Glutamatergic neuron (in vitro differentiated cells): ENCODE data around the gene SELENBP1. TPM values are rescaled to one million over a fixed set of nuclear protein-coding genes. Genes with fewer than 3 reads are reported as not detected.
"Not testable (repeated sequence)": the region's sequence is repeated elsewhere in the genome, so short reads cannot be mapped to it uniquely, and the experiment has no call there.

Source experiments
- DNase-seq: peaks from one replicate; pipeline ENCODE4 v3.0.0; 2022
- H3K27ac Mint-ChIP-seq: one replicate; pipeline ENCODE4 v1.8.0; 2020; ENCODE audit warnings: mild to moderate bottlenecking, mixed read lengths, inconsistent platforms; ENCODE audit not compliant: unreplicated experiment
- H3K27me3 Mint-ChIP-seq: one replicate; pipeline ENCODE4 v1.8.0; 2020; ENCODE audit warnings: mild to moderate bottlenecking, moderate library complexity, mixed read lengths, inconsistent platforms; ENCODE audit not compliant: unreplicated experiment
- H3K36me3 Mint-ChIP-seq: one replicate; pipeline ENCODE4 v1.8.0; 2020; ENCODE audit warnings: mild to moderate bottlenecking, mixed read lengths, inconsistent platforms; ENCODE audit not compliant: unreplicated experiment
- H3K4me1 Mint-ChIP-seq: one replicate; pipeline ENCODE4 v1.8.0; 2020; ENCODE audit warnings: mild to moderate bottlenecking, low read depth, mixed read lengths, inconsistent platforms; ENCODE audit not compliant: unreplicated experiment
- H3K4me3 Mint-ChIP-seq: one replicate; pipeline ENCODE4 v1.8.0; 2020; ENCODE audit warnings: mild to moderate bottlenecking, mixed read lengths, inconsistent platforms; ENCODE audit not compliant: unreplicated experiment
- H3K9me3 Mint-ChIP-seq: one replicate; pipeline ENCODE4 v1.8.0; 2020; ENCODE audit warnings: mild to moderate bottlenecking, moderate library complexity, mixed read lengths, inconsistent platforms; ENCODE audit not compliant: unreplicated experiment
- CTCF ChIP-seq: fragments of 200-600 bp; sonication (generic); IDR thresholded peaks from one replicate; pipeline ENCODE4 v1.5.0; 2021; ENCODE audit not compliant: partially characterized antibody, unreplicated experiment
- total RNA-seq: library from RNA; stranded (reverse); fragmentation: NEBNext Ultra II Directional; extraction: Animal tissue kit (Norgen Biotek cat#: 25700); gene quantifications from one replicate; pipeline ENCODE4 v1.2.1, GENCODE V29; 2021; ENCODE audit not compliant: unreplicated experiment

Gene SELENBP1
- total RNA-seq, 1 donor from 2014 or later = 2.9 TPM

GRCh38 chr1:151393583-151393982, 21.1 kb upstream of the SELENBP1 start:
- DNase-seq = no peak
- TF ChIP-seq CTCF = no peak
- Mint-ChIP-seq H3K4me3 (no peak overlapping the region), H3K9me3 (no peaks in the 10 kb centered on the region), H3K27ac (no peak overlapping the region), H3K27me3 (no peaks in the 10 kb centered on the region), H3K36me3 (no peaks in the 10 kb centered on the region), H3K4me1 (no peaks in the 10 kb centered on the region)

GRCh38 chr1:151391079-151391563, 18.6 kb upstream of the SELENBP1 start:
- no peak for TF ChIP-seq CTCF
- H3K27ac Mint-ChIP-seq = no peak overlapping the region
- H3K4me3 Mint-ChIP-seq = no peak overlapping the region
- no peaks in the 10 kb centered on the region for H3K27me3 Mint-ChIP-seq
- H3K9me3 Mint-ChIP-seq = peaks cover 5% of the 10 kb centered on the region
- H3K36me3 Mint-ChIP-seq = no peaks in the 10 kb centered on the region
- DNase-seq = no peak
- H3K4me1 Mint-ChIP-seq = no peaks in the 10 kb centered on the region

GRCh38 chr1:151390221-151391078, 17.9 kb upstream of the SELENBP1 start:
- H3K4me3 Mint-ChIP-seq, H3K9me3 Mint-ChIP-seq, DNase-seq, H3K27ac Mint-ChIP-seq, H3K27me3 Mint-ChIP-seq, H3K36me3 Mint-ChIP-seq, H3K4me1 Mint-ChIP-seq: not testable (repeated sequence)

- DNase-seq = no peak
- Mint-ChIP-seq H3K9me3 (peaks cover 5% of the 10 kb centered on the region), H3K4me3 (no peak overlapping the region), H3K4me1 (no peaks in the 10 kb centered on the region), H3K27me3 (no peaks in the 10 kb centered on the region), H3K36me3 (no peaks in the 10 kb centered on the region), H3K27ac (no peak overlapping the region)
- no peak for TF ChIP-seq CTCF
These were observed 13.5 kb upstream of the SELENBP1 start for GRCh38 chr1:151386002-151386401.

GRCh38 chr1:151384584-151384983, 12.1 kb upstream of the SELENBP1 start:
- no peak for TF ChIP-seq CTCF
- Mint-ChIP-seq H3K4me3 (no peak overlapping the region), H3K4me1 (no peaks in the 10 kb centered on the region), H3K36me3 (no peaks in the 10 kb centered on the region), H3K9me3 (peaks cover 5% of the 10 kb centered on the region), H3K27me3 (no peaks in the 10 kb centered on the region), H3K27ac (no peak overlapping the region)
- no peak for DNase-seq
